ENCODE results near the gene SLC6A5. TPM values are rescaled to one million over a fixed set of nuclear protein-coding genes. Genes with fewer than 3 reads are reported as not detected.

SLC6A5 gene
- polyA plus RNA-seq, 1 of the 3 experiments (the other 2 are of a cell fraction), result not detected

DNA sequence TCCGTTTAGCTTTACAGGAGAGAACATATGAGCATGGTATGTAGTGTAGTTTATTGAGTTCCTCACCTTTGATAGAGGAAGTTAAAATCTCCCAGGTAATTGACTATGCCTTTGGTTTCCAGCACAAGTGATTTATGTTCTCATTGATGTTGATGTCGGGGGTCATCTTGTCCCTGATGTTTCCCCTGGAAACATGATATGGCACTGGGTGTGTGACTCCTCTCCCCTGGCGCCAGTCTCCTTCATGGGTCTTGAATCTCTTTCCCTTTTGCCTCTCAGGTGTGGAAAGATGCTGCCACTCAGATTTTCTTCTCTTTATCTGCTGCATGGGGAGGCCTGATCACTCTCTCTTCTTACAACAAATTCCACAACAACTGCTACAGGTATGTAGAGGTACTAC is 28.3 kb downstream of the SLC6A5 start:
- H3K27me3 ChIP-seq (ENCODE audit: insufficient read depth), result no peaks in the 10 kb centered on the region
- H3K4me1 ChIP-seq (ENCODE audit: control insufficient read depth in 1 of 2, insufficient read depth in 2 of 2, low read depth in 1 of 2, low read length in 1 of 2), result no peaks in the 10 kb centered on the region; a peak in 1 of 4 replicates
- no peaks in the 10 kb centered on the region for H3K79me2 ChIP-seq (ENCODE audit: insufficient read depth)
- 16% methylated on average over 3 of the region's 3 CpGs for WGBS (ENCODE audit: low lambda C conversion rate)
- no peaks in the 10 kb centered on the region for H3F3A ChIP-seq (replicated peaks; ENCODE audit: insufficient read depth)
- H3K4me3 ChIP-seq (ENCODE audit: low read depth in 2 of 2, low read length in 1 of 2), result no peak overlapping the region
- no peaks in the 10 kb centered on the region for H4K20me1 ChIP-seq (ENCODE audit: insufficient read depth)
- no peak for DNase-seq
- CTCF ChIA-PET, result interaction anchor here (0.9 to 1.4 kb wide), 2 partner anchors 20 to 1525 kb away, joined by 3 to 5 read pairs; no protein-coding TSS in a partner anchor
- no peaks in the 10 kb centered on the region for H3K36me3 ChIP-seq (replicated peaks in 1 of 2; ENCODE audit: control insufficient read depth in 1 of 2, insufficient read depth in 2 of 2, low read length in 1 of 2)
- no peaks in the 10 kb centered on the region for H3K9me3 ChIP-seq
- no peaks in the 10 kb centered on the region for H3K9me2 ChIP-seq
- POLR2A ChIA-PET, result no interaction called here
- no peak overlapping the region for H2AFZ ChIP-seq (ENCODE audit: low read depth)
- no peak overlapping the region for H3K9ac ChIP-seq
- TF ChIP-seq GABPA (IDR thresholded peaks at IDR 0.05; ENCODE audit: low read depth), result no peak
- TF ChIP-seq CHD2 (IDR thresholded peaks at IDR 0.05; ENCODE audit: low read length, partially characterized antibody), result no peak
- H3K27ac ChIP-seq (ENCODE audit: low read depth in 2 of 2, low read length in 1 of 2), result no peak overlapping the region
- H3K4me2 ChIP-seq, result no peak overlapping the region

GRCh38 chr11:20631519-20632168 is 32.2 kb downstream of the SLC6A5 start:
- no peak overlapping the region for H3K4me3 ChIP-seq (ENCODE audit: low read depth in 2 of 2, low read length in 1 of 2)
- no peak overlapping the region for H3K9ac ChIP-seq
- no peak overlapping the region for H3K4me2 ChIP-seq
- no peaks in the 10 kb centered on the region for H3K9me3 ChIP-seq
- 46% methylated on average over 5 of the region's 5 CpGs for WGBS (ENCODE audit: low lambda C conversion rate)
- no peaks in the 10 kb centered on the region for H3K9me2 ChIP-seq
- H4K20me1 ChIP-seq (ENCODE audit: insufficient read depth), result no peaks in the 10 kb centered on the region
- no peak for DNase-seq
- no peak overlapping the region for H3K27ac ChIP-seq (ENCODE audit: low read depth in 2 of 2, low read length in 1 of 2)
- ChIA-PET CTCF (interaction anchor here (0.7 to 1.9 kb wide), 3 partner anchors 16 to 1673 kb away, joined by 3 to 5 read pairs (median 3); no protein-coding TSS in a partner anchor), POLR2A (no interaction called here)
- H3F3A ChIP-seq (replicated peaks; ENCODE audit: insufficient read depth), result no peaks in the 10 kb centered on the region
- H3K36me3 ChIP-seq (replicated peaks in 1 of 2; ENCODE audit: control insufficient read depth in 1 of 2, insufficient read depth in 2 of 2, low read length in 1 of 2), result no peaks in the 10 kb centered on the region
- H2AFZ ChIP-seq (ENCODE audit: low read depth), result no peak overlapping the region
- no peaks in the 10 kb centered on the region for H3K79me2 ChIP-seq (ENCODE audit: insufficient read depth)
- no peaks in the 10 kb centered on the region; a peak in 1 of 4 replicates for H3K4me1 ChIP-seq (ENCODE audit: control insufficient read depth in 1 of 2, insufficient read depth in 2 of 2, low read depth in 1 of 2, low read length in 1 of 2)
- no peaks in the 10 kb centered on the region for H3K27me3 ChIP-seq (ENCODE audit: insufficient read depth)
- TF ChIP-seq, protein P1, sequence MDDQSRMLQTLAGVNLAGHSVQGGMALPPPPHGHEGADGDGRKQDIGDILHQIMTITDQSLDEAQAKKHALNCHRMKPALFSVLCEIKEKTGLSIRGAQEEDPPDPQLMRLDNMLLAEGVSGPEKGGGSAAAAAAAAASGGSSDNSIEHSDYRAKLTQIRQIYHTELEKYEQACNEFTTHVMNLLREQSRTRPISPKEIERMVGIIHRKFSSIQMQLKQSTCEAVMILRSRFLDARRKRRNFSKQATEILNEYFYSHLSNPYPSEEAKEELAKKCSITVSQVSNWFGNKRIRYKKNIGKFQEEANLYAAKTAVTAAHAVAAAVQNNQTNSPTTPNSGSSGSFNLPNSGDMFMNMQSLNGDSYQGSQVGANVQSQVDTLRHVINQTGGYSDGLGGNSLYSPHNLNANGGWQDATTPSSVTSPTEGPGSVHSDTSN (IDR thresholded peaks at IDR 0.05), result no peak
- TF ChIP-seq USF2 (IDR thresholded peaks at IDR 0.05; ENCODE audit: borderline replicate concordance, low read depth, low read length) (no peak), RXRA (IDR thresholded peaks at IDR 0.05; ENCODE audit: borderline replicate concordance, low read depth) (no peak), GATA2 (CRISPR knock-in tag; IDR thresholded peaks at IDR 0.05) (no peak), NFIC (IDR thresholded peaks at IDR 0.05; ENCODE audit: borderline replicate concordance) (no peak), MEF2A (IDR thresholded peaks at IDR 0.05; ENCODE audit: borderline replicate concordance, low read depth) (no peak), TEAD4 (IDR thresholded peaks at IDR 0.05; ENCODE audit: borderline replicate concordance, insufficient read depth) (no peak), MAX (IDR thresholded peaks at IDR 0.05; ENCODE audit: low read depth) (no peak)
- TF ChIP-seq, protein P2, sequence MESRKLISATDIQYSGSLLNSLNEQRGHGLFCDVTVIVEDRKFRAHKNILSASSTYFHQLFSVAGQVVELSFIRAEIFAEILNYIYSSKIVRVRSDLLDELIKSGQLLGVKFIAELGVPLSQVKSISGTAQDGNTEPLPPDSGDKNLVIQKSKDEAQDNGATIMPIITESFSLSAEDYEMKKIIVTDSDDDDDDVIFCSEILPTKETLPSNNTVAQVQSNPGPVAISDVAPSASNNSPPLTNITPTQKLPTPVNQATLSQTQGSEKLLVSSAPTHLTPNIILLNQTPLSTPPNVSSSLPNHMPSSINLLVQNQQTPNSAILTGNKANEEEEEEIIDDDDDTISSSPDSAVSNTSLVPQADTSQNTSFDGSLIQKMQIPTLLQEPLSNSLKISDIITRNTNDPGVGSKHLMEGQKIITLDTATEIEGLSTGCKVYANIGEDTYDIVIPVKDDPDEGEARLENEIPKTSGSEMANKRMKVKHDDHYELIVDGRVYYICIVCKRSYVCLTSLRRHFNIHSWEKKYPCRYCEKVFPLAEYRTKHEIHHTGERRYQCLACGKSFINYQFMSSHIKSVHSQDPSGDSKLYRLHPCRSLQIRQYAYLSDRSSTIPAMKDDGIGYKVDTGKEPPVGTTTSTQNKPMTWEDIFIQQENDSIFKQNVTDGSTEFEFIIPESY (IDR thresholded peaks at IDR 0.05; ENCODE audit: borderline replicate concordance, low read depth), result no peak

Data from SK-N-SH (cell line).